ENCODE data around the gene ERICH4. TPM values are rescaled to one million over a fixed set of nuclear protein-coding genes. Genes with fewer than 3 reads are reported as not detected.

ERICH4 gene, protein sequence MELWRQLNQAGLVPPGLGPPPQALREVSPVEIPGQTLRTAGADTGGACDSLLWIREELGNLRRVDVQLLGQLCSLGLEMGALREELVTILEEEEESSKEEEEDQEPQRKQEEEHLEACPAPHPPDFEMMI
- not detected for total RNA-seq
- total RNA-seq (2013) = 0.11 TPM

DNA sequence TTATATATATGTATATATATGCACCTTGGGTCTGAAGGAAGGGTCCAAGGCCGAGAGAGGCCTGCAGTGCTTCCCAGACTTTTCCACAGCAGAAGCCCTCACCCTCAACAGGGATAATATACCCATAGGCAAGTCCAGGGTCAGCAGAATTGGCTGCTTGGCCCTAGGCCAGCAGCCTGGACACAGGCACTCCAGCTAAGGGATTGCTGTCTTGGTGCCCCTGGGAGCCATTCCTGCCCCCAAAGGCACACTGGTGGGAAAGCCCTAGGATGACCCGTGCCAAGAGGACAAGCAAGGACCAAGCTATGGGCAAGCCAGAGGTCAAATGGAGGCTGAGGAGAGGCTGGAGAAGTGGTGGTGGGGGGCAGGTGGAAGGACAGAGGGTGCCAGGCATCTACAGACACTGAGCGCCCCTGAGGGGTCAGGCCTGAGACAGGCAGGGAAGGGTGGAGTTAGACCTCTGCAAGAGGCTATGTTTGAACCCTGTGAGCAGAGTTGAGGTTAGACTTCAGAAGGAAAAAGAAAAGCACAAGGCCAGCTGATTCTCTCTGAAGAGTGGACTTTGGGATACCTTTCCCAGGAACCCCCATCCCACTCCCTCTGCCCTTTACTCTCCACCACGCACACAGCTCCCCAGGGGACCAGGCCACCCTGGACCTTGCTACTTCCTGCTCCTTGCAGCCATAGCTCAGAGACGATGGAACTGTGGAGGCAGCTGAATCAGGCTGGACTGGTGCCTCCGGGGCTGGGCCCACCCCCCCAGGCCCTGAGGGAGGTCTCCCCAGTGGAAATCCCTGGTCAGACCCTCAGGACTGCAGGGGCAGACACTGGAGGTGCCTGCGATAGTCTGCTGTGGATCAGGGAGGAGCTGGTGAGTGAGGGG, at the start of gene ERICH4:
Gene ERICH4 (plus strand): TSS at position 684 of the 883 bp plus-strand sequence. CDS start 14 bp downstream, at position 698.
- H3K36me3 ChIP-seq (ENCODE audit: control insufficient read depth, insufficient read depth, low read length) = no peaks in the 10 kb centered on the region
- H3K4me3 ChIP-seq (ENCODE audit: low read length) = no peak within 1 kb of the TSS
- H3K4me1 ChIP-seq (ENCODE audit: control insufficient read depth, insufficient read depth, low read length) = peaks cover 15% of the 10 kb centered on the region
- intact Hi-C loops (cut with micrococcal nuclease) = no loop called here
- TF ChIP-seq, protein P1, sequence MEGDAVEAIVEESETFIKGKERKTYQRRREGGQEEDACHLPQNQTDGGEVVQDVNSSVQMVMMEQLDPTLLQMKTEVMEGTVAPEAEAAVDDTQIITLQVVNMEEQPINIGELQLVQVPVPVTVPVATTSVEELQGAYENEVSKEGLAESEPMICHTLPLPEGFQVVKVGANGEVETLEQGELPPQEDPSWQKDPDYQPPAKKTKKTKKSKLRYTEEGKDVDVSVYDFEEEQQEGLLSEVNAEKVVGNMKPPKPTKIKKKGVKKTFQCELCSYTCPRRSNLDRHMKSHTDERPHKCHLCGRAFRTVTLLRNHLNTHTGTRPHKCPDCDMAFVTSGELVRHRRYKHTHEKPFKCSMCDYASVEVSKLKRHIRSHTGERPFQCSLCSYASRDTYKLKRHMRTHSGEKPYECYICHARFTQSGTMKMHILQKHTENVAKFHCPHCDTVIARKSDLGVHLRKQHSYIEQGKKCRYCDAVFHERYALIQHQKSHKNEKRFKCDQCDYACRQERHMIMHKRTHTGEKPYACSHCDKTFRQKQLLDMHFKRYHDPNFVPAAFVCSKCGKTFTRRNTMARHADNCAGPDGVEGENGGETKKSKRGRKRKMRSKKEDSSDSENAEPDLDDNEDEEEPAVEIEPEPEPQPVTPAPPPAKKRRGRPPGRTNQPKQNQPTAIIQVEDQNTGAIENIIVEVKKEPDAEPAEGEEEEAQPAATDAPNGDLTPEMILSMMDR (IDR thresholded peaks at IDR 0.05) = no peak
- H3K9me3 ChIP-seq (ENCODE audit: control insufficient read depth, insufficient read depth, low read length) = no peaks in the 10 kb centered on the region
- no peak within 1 kb of the TSS for H3K4me3 Mint-ChIP-seq
- no peaks in the 10 kb centered on the region for H3K9me3 Mint-ChIP-seq
- H3K4me1 Mint-ChIP-seq = peaks cover 2 to 5% of the 10 kb centered on the region in 2 donors
- no peaks in the 10 kb centered on the region for H3K36me3 Mint-ChIP-seq
- ATAC-seq = no peak
- 81% methylated on average over 7 of the region's 7 CpGs for WGBS (ENCODE audit: insufficient coverage)
- DNase-seq = no peak
- no peak within 1 kb of the TSS for H3K27ac Mint-ChIP-seq
- peaks cover 0 to 17% of the 10 kb centered on the region in 2 donors for H3K27me3 Mint-ChIP-seq (ENCODE audit: low read depth in 2 of 2)
- no peak within 1 kb of the TSS for H3K27ac ChIP-seq (ENCODE audit: low read length)
- peaks cover under 1% of the 10 kb centered on the region for H3K27me3 ChIP-seq (ENCODE audit: control insufficient read depth, insufficient read depth, low read length)

DNA sequence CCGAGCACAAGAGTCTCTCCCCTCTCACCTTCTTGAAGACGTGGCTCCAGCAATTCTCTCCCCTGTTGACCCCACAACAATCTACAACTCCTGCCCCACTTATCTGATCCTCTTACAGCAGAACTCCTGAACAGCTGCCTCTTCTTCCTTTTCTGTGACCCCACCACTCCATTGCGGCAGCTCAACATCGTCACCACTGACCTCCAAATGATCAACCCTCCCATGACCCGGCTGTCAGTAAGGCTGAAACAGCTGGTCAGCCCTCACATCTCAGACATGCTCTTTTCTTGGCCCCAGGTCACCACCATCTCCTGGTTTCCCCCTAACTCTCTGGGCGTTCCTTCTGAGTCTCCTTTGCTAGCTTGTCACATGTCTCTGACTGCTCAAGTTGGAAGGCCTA, 47.6 kb upstream of the ERICH4 start:
- H3K4me3 Mint-ChIP-seq = no peak overlapping the region
- H3K27ac ChIP-seq (ENCODE audit: low read length) = no peak overlapping the region
- peaks cover 38 to 45% of the 10 kb centered on the region in 2 donors for H3K4me1 Mint-ChIP-seq
- H3K36me3 ChIP-seq (ENCODE audit: control insufficient read depth, insufficient read depth, low read length) = peaks cover 15% of the 10 kb centered on the region
- intact Hi-C loops (cut with micrococcal nuclease) = no loop called here
- DNase-seq (no peak), ATAC-seq (no peak)
- no peaks in the 10 kb centered on the region for H3K9me3 Mint-ChIP-seq
- no peaks in the 10 kb centered on the region for H3K36me3 Mint-ChIP-seq
- no peak overlapping the region for H3K4me3 ChIP-seq (ENCODE audit: low read length)
- H3K4me1 ChIP-seq (ENCODE audit: control insufficient read depth, insufficient read depth, low read length) = peaks cover 29% of the 10 kb centered on the region
- H3K27ac Mint-ChIP-seq = peak overlapping the region in 1 of 2 donors; percentile 34
- H3K9me3 ChIP-seq (ENCODE audit: control insufficient read depth, insufficient read depth, low read length) = no peaks in the 10 kb centered on the region
- no peaks in the 10 kb centered on the region for H3K27me3 Mint-ChIP-seq (ENCODE audit: low read depth in 2 of 2)
- TF ChIP-seq, protein P1 (IDR thresholded peaks at IDR 0.05) = no peak
- H3K27me3 ChIP-seq (ENCODE audit: control insufficient read depth, insufficient read depth, low read length) = no peaks in the 10 kb centered on the region
- WGBS (ENCODE audit: insufficient coverage) = 79% methylated on average over 6 of the region's 6 CpGs

DNA sequence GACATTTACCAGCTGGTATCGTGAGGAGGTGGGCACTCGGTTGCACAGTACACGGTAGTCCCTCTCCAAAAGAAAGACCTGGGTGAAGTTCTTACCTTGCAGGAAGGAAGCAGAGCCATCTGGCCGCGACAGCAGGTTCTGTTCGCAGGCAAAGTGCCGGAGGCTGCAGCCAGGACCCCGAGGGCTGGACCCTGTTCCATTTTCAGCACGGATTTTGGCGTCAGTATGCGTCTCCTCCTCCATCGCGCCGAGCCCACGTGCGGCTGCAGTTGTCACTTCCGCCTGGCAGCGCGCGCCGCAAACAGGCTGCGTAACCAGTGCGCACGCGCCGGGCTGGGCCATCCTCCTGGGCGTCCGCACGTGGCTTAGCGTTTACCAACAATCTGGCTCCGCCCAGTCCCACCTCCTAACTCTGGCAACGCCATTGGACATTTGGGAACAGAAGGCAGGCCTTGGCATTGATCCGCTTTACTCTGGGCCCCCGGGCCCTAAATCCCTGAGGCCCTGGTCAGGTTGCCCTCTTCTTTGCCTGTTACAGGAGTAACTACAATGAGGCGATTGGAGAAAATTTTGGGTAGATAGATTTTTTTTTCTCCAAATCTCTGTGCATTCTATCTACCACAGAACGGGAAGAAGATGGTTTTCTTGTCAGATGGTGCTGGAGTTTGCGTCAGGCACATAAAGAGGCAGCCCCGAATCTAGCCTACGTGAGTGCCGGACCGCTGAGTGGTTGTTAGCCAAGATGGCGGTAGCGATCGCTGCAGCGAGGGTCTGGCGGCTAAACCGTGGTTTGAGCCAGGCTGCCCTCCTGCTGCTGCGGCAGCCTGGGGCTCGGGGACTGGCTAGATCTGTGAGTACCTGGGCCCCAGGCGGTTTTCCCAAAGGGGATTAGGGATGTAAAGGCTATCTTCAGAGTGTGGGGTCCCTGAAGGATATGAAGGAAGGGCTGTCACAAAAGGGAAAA, 45.6 kb upstream of the ERICH4 start, which contains the start of the genes BCKDHA and EXOSC5:
Gene BCKDHA (plus strand): TSS at position 733 of the 964 bp plus-strand sequence. CDS start 10 bp downstream, at position 743.
Gene EXOSC5 (minus strand): TSS at position 274 of the 964 bp plus-strand sequence. CDS start 31 bp downstream, at position 243.
- H3K4me1 ChIP-seq (ENCODE audit: control insufficient read depth, insufficient read depth, low read length) = peaks cover 29% of the 10 kb centered on the region
- 0% methylated on average over 49 of the region's 50 CpGs for WGBS (ENCODE audit: insufficient coverage)
- no peaks in the 10 kb centered on the region for H3K9me3 ChIP-seq (ENCODE audit: control insufficient read depth, insufficient read depth, low read length)
- H3K36me3 Mint-ChIP-seq = no peaks in the 10 kb centered on the region
- TF ChIP-seq, protein P1 (IDR thresholded peaks at IDR 0.05) = no peak
- H3K27me3 Mint-ChIP-seq (ENCODE audit: low read depth in 2 of 2) = no peaks in the 10 kb centered on the region
- H3K4me3 ChIP-seq (ENCODE audit: low read length) = peak within 1 kb of the TSS; percentile 94
- peaks cover 38 to 45% of the 10 kb centered on the region in 2 donors for H3K4me1 Mint-ChIP-seq
- H3K27me3 ChIP-seq (ENCODE audit: control insufficient read depth, insufficient read depth, low read length) = no peaks in the 10 kb centered on the region
- peak within 1 kb of the TSS; percentile 95 for H3K27ac ChIP-seq (ENCODE audit: low read length)
- H3K27ac Mint-ChIP-seq = peak within 1 kb of the TSS; percentile 99 to 100
- ATAC-seq (peak; percentile 96 to 100 (median 98)), DNase-seq (peak; percentile 97 to 100)
- peak within 1 kb of the TSS; percentile 97 for H3K4me3 Mint-ChIP-seq
- intact Hi-C loops (cut with micrococcal nuclease) = loop anchor here (1.0 kb wide), 4 partner anchors 33 to 135 kb away; partner anchors contain the start of genes B9D2 and DMAC2
- peaks cover 7% of the 10 kb centered on the region for H3K36me3 ChIP-seq (ENCODE audit: control insufficient read depth, insufficient read depth, low read length)
- no peaks in the 10 kb centered on the region for H3K9me3 Mint-ChIP-seq
